HG03066 (cell line): Measurements from ENCODE around the gene HAUS6.
"Not testable (repeated sequence)": the region's sequence is repeated elsewhere in the genome, so short reads cannot be mapped to it uniquely, and the experiment has no call there.

Experiments
- ATAC-seq: cut with Tn5 transposase; IDR thresholded peaks from one replicate; pipeline ENCODE4 v1.9.1; 2021; ENCODE audit warnings: low read depth; ENCODE audit not compliant: unreplicated experiment

The HAUS6 gene, protein sequence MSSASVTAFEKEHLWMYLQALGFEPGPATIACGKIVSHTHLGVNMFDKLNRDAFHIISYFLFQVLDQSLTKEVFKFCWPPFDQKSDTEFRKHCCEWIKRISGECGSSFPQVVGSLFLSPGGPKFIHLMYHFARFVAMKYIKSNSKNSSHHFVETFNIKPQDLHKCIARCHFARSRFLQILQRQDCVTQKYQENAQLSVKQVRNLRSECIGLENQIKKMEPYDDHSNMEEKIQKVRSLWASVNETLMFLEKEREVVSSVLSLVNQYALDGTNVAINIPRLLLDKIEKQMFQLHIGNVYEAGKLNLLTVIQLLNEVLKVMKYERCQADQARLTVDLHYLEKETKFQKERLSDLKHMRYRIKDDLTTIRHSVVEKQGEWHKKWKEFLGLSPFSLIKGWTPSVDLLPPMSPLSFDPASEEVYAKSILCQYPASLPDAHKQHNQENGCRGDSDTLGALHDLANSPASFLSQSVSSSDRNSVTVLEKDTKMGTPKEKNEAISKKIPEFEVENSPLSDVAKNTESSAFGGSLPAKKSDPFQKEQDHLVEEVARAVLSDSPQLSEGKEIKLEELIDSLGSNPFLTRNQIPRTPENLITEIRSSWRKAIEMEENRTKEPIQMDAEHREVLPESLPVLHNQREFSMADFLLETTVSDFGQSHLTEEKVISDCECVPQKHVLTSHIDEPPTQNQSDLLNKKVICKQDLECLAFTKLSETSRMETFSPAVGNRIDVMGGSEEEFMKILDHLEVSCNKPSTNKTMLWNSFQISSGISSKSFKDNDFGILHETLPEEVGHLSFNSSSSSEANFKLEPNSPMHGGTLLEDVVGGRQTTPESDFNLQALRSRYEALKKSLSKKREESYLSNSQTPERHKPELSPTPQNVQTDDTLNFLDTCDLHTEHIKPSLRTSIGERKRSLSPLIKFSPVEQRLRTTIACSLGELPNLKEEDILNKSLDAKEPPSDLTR

DNA sequence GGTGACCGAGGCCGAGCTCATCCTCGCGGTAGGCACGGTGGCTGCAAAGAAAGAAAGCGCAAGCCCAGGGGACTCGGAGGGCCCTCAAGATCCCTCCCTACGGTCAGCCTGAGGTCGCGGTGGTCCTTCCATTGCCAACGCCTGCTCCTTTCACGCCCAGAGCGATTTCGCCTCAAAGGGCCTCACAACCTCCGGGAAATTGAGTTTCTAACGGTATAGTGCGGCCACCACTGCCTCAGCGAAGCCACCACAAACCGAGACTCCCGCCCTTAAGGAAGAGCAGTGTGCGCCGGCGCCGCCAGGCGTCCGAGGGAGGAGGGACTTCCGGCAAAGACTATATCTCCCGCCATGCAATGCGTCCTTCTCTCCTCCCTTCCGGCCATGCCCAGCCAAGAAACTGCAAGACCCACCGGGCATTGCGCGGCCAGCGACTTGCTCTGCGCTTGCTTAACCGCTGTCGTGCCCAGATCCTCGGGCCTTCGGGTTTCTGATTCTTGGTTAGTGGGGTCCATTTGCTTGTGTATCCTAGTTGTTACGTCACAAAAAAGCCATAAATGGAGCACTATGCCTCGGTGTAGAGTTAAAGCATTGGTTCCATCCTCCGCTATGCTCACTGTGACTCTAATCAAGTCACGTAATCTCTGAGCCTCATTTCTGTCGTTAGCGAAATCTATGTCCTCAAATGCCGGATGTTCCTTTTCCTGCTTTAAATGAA lies at the start of gene HAUS6:
Gene HAUS6, minus strand, starts transcription at position 274 of the 715 bp plus-strand sequence. Its CDS starts 253 bp downstream, at position 21.
- peak; percentile 96 for ATAC-seq

DNA sequence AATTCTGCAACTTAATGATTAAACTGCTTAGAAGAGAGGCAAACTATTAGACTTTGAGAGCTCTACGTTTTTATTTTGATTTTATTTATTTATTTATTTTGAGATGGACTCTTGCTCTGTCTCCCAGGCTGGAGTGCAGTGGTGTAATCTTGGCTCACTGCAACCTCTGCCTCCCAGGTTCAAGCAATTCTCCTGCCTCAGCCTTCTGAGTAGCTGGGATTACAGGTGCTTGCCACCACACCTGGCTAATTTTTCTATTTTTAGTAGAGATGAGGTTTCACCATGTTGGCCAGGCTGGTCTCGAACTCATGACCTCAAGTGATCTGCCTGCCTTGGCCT lies 49.4 kb upstream of the HAUS6 start:
- ATAC-seq = not testable (repeated sequence)

DNA sequence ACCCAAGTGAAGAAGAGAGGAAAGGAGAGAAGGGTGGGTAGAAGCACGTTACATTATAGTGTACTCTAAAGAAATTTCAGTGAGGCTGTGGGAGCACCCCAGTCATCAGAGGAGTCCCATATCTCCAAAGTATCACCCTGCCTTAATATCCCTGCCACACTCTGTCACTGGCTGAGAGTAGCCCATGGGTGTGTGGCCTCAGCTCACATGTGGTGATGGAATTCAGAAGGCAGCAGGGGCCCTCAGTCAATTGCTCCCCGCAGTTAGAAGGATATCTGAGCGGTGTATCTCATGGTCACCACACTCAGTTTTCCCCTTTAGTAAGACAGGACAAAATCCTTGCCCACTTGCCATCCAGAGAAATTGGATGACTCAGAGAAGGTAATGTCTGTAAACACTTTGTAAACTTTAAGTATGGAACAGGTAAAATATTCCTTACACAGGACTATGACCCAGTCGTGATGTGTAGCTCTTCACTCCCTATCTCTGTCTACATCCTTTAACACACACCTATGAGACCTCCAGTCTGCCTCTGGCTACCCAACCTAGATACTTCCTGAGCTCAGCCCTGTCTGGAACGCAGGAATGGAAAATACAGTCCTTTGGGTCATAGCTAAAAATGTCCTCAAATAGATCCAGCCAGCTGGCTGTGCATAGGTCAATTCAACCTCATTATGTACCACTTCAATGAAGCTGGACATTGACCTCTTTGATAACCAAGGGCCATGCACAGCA lies 48.9 kb upstream of the HAUS6 start:
- no peak for ATAC-seq

DNA sequence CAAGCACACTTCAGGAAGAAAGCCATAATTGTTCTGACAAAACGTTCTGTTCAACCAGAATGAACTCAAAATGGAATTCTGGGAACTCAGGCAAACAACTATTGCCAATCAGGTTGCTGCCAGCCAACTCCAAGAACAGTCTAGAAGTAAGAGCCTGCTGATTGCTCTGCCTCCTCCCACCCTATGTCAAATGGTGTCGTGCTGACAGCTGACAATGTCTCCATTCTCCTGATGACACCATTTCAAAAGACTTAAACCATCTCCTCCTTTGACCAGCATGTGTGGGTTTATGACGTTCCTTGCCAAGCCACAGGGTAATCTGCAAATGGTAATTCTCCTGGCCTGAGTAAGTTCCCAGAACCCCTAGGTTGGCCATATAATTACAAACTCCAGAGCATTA lies 46.5 kb upstream of the HAUS6 start:
- no peak for ATAC-seq

DNA sequence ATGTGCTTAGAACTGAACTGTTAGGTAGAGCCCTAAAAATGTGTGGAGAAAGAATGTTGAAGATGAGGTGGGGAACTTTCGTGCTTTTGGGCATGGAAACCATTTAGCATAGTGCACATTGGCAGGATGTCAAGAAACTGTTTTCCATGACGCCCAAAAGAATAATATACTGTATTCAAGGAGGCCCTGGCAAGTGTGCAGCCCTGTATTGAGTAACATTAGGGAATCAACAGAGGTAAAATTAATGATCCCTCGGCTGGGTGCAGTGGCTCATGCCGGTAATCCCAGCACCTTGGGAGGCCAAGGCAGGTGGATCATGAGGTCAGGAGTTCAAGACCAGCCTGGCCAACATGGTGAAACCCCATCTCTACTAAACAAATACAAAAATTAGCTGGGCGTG lies 45.5 kb upstream of the HAUS6 start:
- no peak for ATAC-seq

DNA sequence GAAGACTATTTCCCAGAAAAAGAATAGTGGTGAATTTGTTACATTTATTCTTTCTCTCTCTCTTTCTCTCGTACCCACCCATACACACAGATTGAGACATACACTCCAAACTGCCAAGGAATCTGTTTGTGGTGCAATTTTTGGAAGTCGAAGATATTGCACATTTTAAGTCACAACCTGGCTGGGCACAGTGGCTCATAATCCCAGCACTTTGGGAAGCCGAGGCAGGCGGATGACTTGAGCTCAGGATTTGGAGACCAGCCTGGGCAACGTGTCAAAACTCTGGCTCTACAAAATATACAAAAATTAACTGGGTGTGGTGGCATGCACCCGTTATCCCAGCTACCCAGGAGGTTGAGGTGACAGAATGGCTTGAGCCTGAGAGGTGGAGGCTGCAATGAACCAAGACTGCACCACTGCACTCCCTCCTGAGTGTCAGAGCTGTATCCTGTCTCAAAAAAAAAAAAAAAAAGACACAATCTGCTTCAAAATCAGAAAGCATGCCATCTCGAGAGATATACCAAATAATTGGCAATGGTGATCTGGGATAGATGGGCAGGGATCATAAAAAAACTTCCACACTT lies 43.8 kb upstream of the HAUS6 start:
- no peak for ATAC-seq

DNA sequence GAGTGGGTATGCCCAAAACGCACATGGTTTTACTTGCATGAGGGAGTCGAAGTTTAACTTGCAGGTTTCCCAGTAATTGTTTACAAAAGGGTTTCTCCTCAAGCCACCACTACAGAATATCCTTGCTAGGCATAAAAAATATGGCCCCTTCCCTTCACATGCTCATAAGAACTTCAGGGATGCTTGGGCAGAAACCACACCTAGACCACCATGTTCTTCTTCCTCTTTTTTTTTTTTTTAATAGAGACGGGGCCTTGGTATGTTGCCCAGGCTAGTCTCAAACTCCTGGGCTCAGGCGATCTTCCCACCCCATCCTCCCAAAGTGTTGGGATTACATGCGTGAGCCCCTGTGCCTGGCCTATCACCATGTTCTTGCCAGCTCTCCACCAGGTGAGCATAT lies 43.2 kb upstream of the HAUS6 start:
- no peak for ATAC-seq

DNA sequence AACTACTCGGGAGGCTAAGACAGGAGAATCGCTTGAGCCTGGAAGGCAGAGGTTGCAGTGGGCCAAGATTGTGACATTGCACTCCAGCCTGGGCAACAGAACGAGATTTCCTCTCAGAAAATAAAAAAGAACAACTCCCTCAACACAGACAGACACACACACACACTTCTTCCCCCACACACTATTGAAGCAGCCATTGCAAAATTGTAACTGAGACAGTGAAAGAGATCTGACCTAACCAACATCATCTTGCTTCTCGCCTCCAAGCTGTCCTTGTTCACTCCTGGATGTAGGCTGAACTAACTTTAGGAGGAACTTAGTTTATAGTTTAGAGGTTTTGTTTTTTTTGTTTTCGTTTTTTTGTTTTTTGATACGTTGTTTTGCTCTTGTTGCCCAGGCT lies 37.6 kb upstream of the HAUS6 start:
- ATAC-seq = no peak

DNA sequence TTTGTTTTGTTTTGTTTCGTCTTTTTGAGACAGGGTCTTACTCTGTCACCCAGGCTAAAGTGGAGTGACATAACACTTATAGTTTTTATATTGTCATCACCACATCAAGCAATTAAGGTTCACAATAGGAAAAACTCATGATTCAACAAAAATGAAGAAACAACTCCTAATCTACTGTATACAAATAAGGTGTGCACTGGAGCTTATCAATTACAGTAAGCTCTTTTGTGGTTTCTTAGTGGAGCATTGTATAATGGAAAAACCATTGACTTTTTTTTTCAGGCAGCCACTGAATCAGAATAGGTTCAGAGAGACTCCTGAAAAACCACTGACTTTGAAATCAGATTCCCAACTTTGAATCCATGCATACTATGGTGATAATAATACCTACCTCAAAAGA lies 35.4 kb upstream of the HAUS6 start:
- no peak for ATAC-seq

DNA sequence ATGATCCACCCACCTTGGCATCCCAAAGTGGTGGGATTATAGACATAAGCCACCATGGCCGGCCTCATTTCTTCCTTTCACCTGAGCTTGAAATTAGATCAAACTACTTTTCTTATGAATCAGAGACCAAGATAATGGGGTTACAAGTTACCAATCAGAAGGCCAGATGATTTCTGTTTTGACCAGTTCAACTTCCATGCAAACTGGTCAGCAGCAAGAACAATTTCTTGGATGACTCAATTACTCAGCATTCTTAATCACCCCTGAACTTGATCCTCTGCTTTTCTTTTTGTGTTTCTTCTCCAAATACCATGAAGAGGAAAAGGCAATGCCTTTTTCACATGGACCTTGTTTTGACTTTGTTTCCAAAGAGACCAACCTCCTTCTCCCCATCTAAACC lies 34.6 kb upstream of the HAUS6 start:
- no peak for ATAC-seq

DNA sequence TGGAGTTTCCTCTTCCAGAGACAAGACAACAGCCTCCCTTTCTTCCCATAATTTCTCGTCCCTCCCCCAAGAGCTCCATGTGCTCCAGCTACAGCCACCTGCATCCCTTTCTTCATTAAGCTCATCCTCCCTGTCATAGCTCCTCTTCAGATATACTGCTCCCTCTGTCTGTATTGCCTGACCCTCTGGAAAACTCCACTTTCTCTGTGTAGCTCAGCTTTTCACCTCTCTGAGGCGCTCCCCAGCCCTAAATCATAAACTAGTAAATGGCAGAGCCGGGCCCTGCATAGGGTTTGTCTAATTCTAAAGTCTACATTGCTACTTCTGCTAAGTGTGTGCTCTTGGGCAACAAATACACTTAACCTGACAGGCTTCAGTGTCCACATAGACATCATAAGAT lies 33.4 kb upstream of the HAUS6 start:
- ATAC-seq = no peak

DNA sequence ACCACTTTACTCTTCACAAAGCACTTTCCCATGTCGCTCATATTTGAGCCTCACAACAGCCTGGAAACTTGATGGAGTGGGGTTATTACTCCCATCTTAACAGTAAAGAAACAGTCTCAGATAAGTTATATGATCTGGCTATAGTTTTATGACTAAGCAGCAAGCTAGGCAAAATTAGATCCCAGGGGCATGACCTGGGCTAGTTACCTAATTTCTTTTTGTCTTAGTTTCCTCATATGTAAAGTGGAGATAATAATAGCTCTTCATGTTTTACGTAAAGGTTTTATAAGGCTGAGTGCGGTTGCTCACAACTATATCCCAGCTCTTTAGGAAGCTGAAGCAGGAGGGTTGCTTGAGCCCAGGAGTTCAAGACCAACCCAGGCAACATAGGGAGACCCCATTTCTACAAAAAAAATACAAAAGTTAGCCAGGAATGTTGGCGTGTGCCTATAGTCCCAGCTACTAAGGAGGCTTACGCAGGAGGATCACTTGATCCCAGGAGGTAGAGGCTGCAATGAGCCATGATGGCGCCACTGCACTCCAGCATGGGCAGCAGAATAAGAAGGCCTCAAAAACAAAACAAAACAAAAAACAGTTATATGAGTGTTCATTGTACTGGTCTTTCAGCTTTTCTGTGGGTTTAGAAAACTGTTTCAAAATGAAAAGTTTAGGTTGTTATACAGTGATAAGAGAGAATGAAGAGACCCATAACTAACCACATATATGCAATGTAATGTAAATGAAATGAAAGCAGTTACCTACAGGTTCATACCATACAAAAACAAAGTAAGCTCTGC lies 31.0 kb upstream of the HAUS6 start:
- no peak for ATAC-seq

DNA sequence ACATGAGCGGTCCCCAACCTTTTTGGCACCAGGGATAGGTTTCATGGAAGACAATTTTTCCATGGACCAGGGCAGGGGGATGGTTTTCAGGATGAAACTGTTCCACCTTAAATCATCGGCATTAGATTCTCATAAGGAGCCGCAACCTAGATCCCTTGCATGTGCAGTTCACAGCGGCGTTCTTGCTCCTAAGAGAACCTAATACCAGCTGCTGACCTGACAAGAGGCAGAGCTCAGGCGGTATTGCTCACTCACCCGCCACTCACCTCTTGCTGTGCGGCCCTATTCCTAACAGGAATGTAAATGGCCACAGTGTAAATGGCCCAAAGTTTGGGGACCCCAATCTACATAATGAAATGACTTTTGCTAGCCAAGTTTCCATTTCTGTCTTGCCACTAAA lies 27.7 kb upstream of the HAUS6 start:
- no peak for ATAC-seq

DNA sequence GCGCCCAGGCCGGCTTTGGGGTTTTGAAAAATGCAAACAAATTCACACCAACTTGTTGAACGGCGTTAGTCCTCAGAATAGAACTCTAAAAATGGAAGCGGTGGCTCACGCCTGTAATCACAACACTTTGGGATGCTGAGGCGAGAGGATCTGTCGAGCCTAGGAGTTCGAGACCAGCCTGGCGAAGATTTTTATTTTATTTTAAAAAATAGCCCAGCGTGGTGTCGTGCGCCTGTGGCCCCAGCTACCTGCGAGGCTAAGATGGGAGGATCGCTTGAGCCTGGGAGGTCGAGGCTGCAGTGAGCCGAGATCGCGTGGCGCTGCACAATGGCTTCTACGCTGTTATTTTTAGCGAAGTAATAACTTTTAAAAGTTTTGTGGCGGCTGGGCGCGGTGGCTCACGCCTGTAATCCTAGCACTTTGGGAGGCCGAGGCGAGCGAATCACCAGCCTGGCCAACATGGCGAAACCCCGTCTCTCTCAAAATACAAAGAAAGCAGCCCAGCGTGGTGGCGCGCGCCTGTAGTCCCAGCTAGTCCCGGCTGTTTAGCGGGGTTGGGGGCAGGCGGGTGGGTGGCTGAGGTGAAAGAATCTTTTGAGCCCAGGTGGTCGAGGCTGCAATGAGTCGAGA lies 25.3 kb upstream of the HAUS6 start:
- ATAC-seq = peak; percentile 23

DNA sequence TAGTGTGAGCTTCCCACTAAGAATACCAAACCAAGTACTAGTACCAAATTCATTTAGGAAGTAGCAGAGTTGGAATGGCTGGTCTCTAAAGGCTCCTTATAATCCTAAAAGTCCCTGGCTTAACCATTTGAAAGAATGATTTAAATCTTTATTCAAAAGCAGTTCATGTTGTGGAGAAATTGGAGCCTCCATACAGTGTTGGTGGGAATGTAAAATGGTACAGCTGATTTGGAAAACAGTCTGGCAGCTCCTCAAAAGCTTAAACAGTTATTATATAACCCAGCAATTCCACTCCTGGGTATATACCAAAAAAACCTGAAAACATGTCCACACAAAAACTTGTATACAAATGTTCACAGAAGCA lies 21.7 kb upstream of the HAUS6 start:
- no peak for ATAC-seq

DNA sequence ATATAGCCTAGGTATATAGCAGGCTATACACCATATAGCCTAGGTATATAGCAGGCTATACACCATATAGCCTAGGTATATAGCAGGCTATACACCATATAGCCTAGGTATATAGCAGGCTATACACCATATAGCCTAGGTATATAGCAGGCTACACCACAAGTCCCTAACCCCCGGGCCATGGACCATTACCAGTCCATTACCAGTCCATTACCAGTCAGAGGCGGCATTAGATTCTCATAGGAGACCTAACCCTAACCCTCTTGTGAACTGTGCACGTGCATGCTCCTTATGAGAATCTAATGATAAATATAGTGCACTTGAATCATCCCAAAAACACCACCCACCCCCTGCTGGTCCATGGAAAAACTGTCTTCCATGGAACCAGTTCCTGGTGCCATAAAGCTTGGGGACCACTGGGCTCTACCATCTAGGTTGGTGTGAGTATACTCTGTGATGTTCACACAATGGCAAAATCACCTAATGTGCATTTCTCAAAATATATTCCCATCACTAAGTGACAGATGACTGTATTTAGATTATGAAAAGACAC lies 19.9 kb upstream of the HAUS6 start:
- no peak for ATAC-seq

DNA sequence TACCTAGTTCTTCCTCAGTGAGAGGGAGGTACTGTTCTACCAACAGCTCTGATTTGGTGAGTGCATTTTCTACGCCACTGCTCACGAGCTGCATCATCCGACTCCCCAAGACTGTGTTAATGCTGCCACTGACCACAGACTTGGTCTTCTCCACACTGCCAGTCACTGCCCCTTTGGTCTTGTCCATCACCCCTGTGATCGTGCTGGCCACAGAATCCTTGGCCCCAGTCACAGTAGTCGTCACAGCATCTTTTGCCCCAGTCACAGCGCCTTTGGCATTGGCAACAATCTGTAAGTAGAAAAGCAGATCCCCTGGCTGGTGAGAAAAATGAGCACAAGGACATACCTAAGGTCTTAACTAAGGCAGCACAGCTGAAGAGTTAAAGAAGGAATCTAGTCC lies 18.2 kb upstream of the HAUS6 start:
- no peak for ATAC-seq

DNA sequence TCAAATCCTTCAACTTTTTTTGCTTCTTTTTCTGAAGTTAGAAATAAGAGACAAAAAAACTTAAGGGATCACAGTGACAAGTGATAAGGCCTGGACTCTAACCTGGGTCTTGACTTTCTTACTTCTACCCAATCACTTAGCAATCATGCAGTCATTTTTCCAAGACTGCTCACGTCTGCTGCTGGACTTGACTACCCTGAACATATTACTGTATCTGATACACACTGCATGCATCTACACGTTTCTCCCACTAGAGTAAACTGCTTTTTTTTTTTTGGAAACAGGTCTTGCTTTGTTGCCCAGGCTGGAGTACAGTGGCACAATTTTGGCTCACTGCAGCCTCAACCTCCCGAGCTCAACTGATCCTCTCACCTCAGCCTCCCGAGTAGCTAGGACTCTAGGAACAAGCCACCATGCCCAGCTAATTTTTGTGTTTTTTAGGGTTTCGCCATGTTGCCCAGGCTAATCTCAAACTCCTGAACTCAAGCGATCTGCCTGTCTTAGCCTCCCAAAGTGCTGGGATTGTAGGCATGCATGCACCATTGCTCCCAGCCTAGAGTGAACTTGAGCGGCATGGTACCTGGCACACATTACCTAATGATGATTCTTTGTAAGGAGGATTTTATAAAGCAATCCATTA lies 17.2 kb upstream of the HAUS6 start:
- no peak for ATAC-seq
